Anterior cingulate cortex (tissue), 58 donors: ENCODE measurements around the gene ASB13.

Source experiments
- DNase-seq, 58 donors: peaks; one replicate each; lab custom pipeline; 2025; lab: John Stamatoyannopoulos, UW

ASB13 gene, protein sequence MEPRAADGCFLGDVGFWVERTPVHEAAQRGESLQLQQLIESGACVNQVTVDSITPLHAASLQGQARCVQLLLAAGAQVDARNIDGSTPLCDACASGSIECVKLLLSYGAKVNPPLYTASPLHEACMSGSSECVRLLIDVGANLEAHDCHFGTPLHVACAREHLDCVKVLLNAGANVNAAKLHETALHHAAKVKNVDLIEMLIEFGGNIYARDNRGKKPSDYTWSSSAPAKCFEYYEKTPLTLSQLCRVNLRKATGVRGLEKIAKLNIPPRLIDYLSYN

GRCh38 chr10:5666008-5666840 is at the start of gene ASB13:
ASB13 (minus strand) TSS chr10:5666595; CDS start chr10:5666551, 44 bp downstream.
- peak in 53 of 58 donors; percentile 12 to 76 (median 48) for DNase-seq

GRCh38 chr10:5711642-5712041 is 45.2 kb upstream of the ASB13 start:
- DNase-seq, result no peak

- no peak for DNase-seq
Measured at GRCh38 chr10:5710859-5711258, 44.5 kb upstream of the ASB13 start.

GRCh38 chr10:5709865-5710264 is 43.5 kb upstream of the ASB13 start:
- DNase-seq, result no peak

- DNase-seq, result no peak
Measured at GRCh38 chr10:5708356-5708755, 42.0 kb upstream of the ASB13 start.

DNA sequence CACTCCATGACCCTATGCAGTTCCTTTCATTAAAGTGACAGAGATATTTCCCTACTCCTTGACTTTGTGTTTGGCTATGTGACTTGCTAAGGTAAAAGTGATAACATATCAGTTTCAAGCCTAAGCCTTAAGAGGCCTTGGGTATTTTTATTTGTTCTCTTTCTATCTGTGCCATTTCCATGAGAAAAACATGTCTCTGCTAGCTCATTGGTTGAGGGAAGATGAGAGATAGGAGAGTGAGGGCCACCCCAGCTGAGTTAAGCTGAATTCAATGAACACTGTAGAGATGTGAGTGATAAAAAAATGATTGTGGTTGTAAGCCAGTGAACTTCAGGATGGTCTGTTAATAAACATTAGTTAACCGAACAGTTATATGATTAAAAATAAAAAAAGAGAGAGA is 31.7 kb upstream of the ASB13 start:
- DNase-seq, result no peak

- no peak for DNase-seq
Measured at GRCh38 chr10:5697342-5697741, 30.9 kb upstream of the ASB13 start.

GRCh38 chr10:5694573-5694972 is 28.2 kb upstream of the ASB13 start:
- no peak for DNase-seq

GRCh38 chr10:5692461-5693358 is 26.3 kb upstream of the ASB13 start:
- DNase-seq, result peak in 38 of 58 donors; percentile 1 to 57 (median 21)

GRCh38 chr10:5691786-5692185 is 25.4 kb upstream of the ASB13 start:
- no peak for DNase-seq

DNA sequence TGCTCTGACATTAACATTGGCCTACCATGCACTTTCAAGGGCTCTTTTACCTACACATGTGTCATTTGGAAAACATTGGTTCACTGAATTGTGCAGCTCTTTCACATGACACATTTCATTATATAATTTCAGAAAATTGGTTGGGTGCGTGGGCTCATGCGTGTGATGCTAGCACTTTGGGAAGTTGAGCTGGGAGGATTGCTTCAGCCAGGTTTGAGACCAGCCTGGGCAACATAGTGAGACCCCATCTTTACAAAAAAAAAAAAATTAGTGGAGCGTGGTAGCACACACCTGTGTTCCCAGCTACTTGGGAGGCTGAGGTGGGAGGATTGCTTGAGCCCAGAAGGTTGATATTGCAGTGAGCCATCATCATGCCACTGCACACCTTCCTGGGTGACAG is 22.2 kb upstream of the ASB13 start:
- DNase-seq, result no peak

DNA sequence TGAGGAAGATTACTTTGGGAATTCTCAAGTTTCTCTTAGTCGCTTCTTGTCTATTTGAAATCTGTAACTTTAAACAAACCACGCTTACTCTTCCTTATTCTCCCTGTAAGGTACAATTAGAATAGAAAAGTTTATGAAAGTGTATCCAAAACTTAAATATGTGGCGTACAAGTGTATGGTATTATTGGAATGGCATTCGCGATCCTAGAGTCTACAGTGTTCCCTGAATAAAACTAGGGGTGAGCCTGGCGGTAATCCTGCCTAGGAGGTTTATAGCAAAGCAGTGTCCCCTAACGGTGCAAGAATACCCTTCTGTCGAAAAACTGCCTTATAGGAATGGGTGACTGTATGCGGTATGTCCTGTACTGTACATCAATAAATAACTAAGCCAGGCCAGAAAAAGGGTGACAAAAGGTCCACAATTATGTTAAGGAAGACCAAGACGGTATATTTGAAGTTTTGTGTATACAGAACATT is 19.4 kb upstream of the ASB13 start:
- DNase-seq, result no peak

GRCh38 chr10:5684971-5685763 is 18.8 kb upstream of the ASB13 start:
- peak in 50 of 58 donors; percentile 16 to 76 (median 51) for DNase-seq

DNA sequence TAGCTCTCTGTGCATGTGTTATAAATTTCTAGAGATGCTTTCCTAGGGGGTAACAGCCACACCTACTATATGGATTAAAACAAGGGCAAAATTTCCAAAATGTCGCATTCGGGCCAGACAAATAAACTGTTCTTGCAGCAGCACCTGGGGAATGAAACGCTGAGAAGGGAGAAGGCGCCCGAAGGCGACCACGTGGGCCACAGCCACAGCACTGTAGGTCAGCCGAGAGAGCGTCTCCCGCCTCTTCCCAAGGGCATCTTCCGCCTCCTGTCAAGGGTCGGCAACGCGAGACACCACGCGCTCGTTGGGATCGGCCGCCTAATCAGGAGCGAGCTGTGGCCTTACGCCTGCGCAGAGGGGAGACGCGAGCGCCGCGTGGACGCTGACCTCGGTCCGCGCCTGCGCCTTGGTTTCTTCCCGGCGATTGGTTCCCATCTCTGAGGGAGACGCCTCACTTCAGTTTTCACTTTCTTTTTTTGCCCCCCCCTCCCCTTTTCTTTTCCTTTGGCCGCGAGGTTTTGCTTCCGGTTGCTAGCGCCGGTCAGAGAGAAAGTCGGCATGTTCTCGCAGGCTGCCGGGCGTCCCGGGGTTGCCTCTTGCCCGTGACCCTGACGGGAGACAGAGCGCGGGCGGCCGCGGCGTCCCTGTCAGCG is 18.0 kb upstream of the ASB13 start, which contains the start of gene TASOR2:
Gene TASOR2 (plus strand): TSS at position 521 of the 653 bp plus-strand sequence. CDS start 35,805 bp downstream, outside the sequence.
- peak; percentile 75 to 98 (median 96) for DNase-seq

GRCh38 chr10:5683065-5683464 is 16.7 kb upstream of the ASB13 start:
- DNase-seq, result no peak

GRCh38 chr10:5681930-5682329 is 15.5 kb upstream of the ASB13 start:
- no peak for DNase-seq

GRCh38 chr10:5679606-5680005 is 13.2 kb upstream of the ASB13 start:
- peak in 1 of 58 donors; percentile 18 for DNase-seq

GRCh38 chr10:5679037-5679435 is 12.6 kb upstream of the ASB13 start:
- DNase-seq, result no peak

GRCh38 chr10:5678397-5679036 is 12.1 kb upstream of the ASB13 start:
- DNase-seq, result no peak
